HT-29 (cell line): ENCODE measurements around the gene LRCH4. TPM values are rescaled to one million over a fixed set of nuclear protein-coding genes. Genes with fewer than 3 reads are reported as not detected.

ENCODE experiments used
- DNase-seq: peaks from one replicate; pipeline ENCODE4 v3.0.0-alpha.2; 2015; ENCODE audit warnings: low spot score
- total RNA-seq: library from RNA; depleted of rRNA; stranded (reverse); fragments of >200 nt; shearing (Covaris generic); gene quantifications from 2 replicates; pipeline ENCODE4 v1.2.3, GENCODE V29; 2014

LRCH4 gene
- total RNA-seq, 1 experiment from 2014 or later = 72.9 TPM

GRCh38 chr7:100582041-100582579 is 3.8 kb downstream of the LRCH4 start:
- peak; percentile 83 for DNase-seq

- DNase-seq = no peak
Observed at GRCh38 chr7:100580466-100581283, 5.3 kb downstream of the LRCH4 start.

- no peak for DNase-seq
Observed at GRCh38 chr7:100578246-100579183, 7.4 kb downstream of the LRCH4 start.

GRCh38 chr7:100577507-100577906 is 8.4 kb downstream of the LRCH4 start:
- DNase-seq = no peak

- DNase-seq = no peak
Observed at GRCh38 chr7:100577103-100577502, 8.8 kb downstream of the LRCH4 start.

GRCh38 chr7:100576384-100576993 is 9.4 kb downstream of the LRCH4 start:
- no peak for DNase-seq

- no peak for DNase-seq
Observed at GRCh38 chr7:100575746-100576383, 10.1 kb downstream of the LRCH4 start.

GRCh38 chr7:100575206-100575631 is 10.7 kb downstream of the LRCH4 start:
- DNase-seq = no peak

- DNase-seq = no peak
Observed at GRCh38 chr7:100574362-100575205, 11.3 kb downstream of the LRCH4 start.

- no peak for DNase-seq
Observed at GRCh38 chr7:100573691-100574361, 12.1 kb downstream of the LRCH4 start, which contains the start of gene SAP25. Gene SAP25, minus strand, starts transcription at chr7:100573900. Its CDS starts 158 bp downstream, at chr7:100573742.

GRCh38 chr7:100572949-100573675 is 12.8 kb downstream of the LRCH4 start:
- DNase-seq = no peak

GRCh38 chr7:100572281-100572948 is 13.5 kb downstream of the LRCH4 start:
- no peak for DNase-seq

- no peak for DNase-seq
Observed at GRCh38 chr7:100571829-100572116, 14.2 kb downstream of the LRCH4 start.

- peak; percentile 58 for DNase-seq
Observed at GRCh38 chr7:100570954-100571828, 14.7 kb downstream of the LRCH4 start.

- peak; percentile 61 for DNase-seq
Observed at GRCh38 chr7:100568896-100569844, 16.8 kb downstream of the LRCH4 start.

GRCh38 chr7:100568176-100568895 is 17.6 kb downstream of the LRCH4 start:
- no peak for DNase-seq
